ENCODE measurements around the gene SLC29A2. TPM values are rescaled to one million over a fixed set of nuclear protein-coding genes. Genes with fewer than 3 reads are reported as not detected.

Gene SLC29A2
- total RNA-seq, 1 donor from 2014 or later: 38.7 TPM

DNA sequence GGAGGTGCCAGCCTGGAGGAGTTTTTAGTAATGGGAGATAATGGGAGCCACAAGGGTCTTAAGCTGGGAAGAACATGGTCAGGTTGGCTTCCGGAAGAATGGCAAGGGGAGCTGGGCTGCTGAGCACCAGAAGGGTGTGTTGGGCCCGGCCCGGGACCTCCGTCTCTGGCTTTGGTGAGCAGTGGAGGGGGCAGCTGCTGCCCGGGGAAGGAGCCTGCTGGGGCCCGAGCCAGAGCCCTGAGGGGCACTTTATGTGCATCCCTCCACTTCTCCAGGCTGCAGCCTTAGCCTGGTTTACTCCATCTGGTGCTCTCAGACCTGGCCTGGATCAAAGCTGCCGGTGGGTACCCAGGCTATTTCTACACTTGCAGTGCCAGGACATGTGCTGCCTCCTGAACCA is 40.5 kb upstream of the SLC29A2 start:
- Mint-ChIP-seq H3K27ac (ENCODE audit: unreplicated experiment) (no peak overlapping the region), H3K4me1 (peaks cover 16% of the 10 kb centered on the region), H3K27me3 (ENCODE audit: low read depth) (peaks cover 22% of the 10 kb centered on the region), H3K9me3 (no peaks in the 10 kb centered on the region), H3K36me3 (ENCODE audit: low read depth) (no peaks in the 10 kb centered on the region), H3K4me3 (no peak overlapping the region)
- TF ChIP-seq, protein P1, sequence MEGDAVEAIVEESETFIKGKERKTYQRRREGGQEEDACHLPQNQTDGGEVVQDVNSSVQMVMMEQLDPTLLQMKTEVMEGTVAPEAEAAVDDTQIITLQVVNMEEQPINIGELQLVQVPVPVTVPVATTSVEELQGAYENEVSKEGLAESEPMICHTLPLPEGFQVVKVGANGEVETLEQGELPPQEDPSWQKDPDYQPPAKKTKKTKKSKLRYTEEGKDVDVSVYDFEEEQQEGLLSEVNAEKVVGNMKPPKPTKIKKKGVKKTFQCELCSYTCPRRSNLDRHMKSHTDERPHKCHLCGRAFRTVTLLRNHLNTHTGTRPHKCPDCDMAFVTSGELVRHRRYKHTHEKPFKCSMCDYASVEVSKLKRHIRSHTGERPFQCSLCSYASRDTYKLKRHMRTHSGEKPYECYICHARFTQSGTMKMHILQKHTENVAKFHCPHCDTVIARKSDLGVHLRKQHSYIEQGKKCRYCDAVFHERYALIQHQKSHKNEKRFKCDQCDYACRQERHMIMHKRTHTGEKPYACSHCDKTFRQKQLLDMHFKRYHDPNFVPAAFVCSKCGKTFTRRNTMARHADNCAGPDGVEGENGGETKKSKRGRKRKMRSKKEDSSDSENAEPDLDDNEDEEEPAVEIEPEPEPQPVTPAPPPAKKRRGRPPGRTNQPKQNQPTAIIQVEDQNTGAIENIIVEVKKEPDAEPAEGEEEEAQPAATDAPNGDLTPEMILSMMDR (conservative IDR thresholded peaks at IDR 0.05): no peak
- DNase-seq (ENCODE audit: low read depth, low spot score): no peak

DNA sequence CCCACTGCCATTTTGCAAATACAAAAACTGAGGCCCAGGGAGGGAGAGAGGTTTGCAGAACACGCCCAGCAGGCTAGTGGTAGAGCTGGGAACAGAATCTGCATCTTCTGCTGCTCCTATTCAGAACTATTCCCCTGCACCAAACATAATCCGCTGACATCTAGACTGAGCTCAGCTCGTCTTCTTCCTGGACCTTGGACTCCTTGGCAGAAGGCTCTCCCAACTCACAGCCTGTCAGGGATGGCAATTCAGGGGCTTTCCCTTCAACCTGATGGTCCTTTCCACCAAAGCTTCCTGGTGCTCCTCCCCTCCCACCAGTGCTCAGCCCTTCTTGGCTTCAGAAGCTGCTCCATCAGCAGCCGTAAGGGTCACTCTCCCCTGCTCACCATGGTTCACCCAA is 39.8 kb upstream of the SLC29A2 start:
- no peaks in the 10 kb centered on the region for H3K36me3 Mint-ChIP-seq (ENCODE audit: low read depth)
- H3K4me1 Mint-ChIP-seq: peaks cover 12% of the 10 kb centered on the region
- no peak overlapping the region for H3K4me3 Mint-ChIP-seq
- peaks cover 18% of the 10 kb centered on the region for H3K27me3 Mint-ChIP-seq (ENCODE audit: low read depth)
- no peak for DNase-seq (ENCODE audit: low read depth, low spot score)
- H3K27ac Mint-ChIP-seq (ENCODE audit: unreplicated experiment): no peak overlapping the region
- TF ChIP-seq, protein P1 (conservative IDR thresholded peaks at IDR 0.05): no peak
- no peaks in the 10 kb centered on the region for H3K9me3 Mint-ChIP-seq

DNA sequence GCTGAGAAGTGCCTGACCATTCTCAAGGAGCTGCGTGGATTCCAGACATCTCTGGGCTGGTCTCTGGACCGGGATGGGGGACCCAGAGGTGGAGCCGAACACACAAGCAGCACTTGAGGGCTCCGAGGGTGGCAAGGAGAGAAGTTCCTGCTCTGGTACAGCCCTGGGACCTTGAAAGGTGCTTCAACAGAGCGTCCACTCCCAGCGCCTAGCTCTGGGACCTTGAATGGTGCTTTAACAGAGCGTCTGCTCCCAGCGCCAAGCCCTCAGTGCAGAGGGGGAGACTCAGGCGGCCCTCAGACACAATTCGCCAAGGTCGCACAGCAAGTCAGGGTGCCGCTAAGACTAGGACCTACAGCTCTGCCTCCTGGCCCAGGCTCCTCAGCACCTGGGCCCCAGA is 38.6 kb upstream of the SLC29A2 start:
- DNase-seq (ENCODE audit: low read depth, low spot score): no peak
- no peak overlapping the region for H3K4me3 Mint-ChIP-seq
- peaks cover 12% of the 10 kb centered on the region for H3K4me1 Mint-ChIP-seq
- peaks cover 20% of the 10 kb centered on the region for H3K27me3 Mint-ChIP-seq (ENCODE audit: low read depth)
- H3K36me3 Mint-ChIP-seq (ENCODE audit: low read depth): no peaks in the 10 kb centered on the region
- H3K27ac Mint-ChIP-seq (ENCODE audit: unreplicated experiment): no peak overlapping the region
- no peaks in the 10 kb centered on the region for H3K9me3 Mint-ChIP-seq
- TF ChIP-seq, protein P1 (conservative IDR thresholded peaks at IDR 0.05): no peak

DNA sequence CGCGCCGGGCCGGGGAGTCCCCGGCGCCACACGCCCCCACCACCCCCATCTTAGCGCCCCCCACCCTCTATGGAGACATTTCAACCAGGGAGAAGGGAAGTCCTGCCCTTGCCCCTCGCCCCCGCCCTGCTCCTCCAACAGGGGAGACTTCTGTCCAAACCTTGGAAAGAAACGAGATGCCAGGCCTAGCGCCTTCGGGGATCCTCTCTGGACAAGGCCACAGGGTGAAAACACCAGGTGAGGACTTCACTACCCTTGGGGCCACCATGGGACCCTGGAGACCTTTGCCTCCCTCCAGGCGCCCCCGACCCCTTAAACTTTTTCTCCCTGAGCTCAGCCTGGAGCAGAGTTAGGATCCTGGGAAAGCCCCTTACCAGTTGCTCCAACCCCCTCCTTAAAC is 37.7 kb upstream of the SLC29A2 start:
- Mint-ChIP-seq H3K27ac (ENCODE audit: unreplicated experiment) (no peak overlapping the region), H3K4me3 (no peak overlapping the region), H3K36me3 (ENCODE audit: low read depth) (no peaks in the 10 kb centered on the region), H3K9me3 (no peaks in the 10 kb centered on the region), H3K4me1 (peaks cover 12% of the 10 kb centered on the region), H3K27me3 (ENCODE audit: low read depth) (peaks cover 26% of the 10 kb centered on the region)
- TF ChIP-seq, protein P1 (conservative IDR thresholded peaks at IDR 0.05): no peak
- DNase-seq (ENCODE audit: low read depth, low spot score): no peak

DNA sequence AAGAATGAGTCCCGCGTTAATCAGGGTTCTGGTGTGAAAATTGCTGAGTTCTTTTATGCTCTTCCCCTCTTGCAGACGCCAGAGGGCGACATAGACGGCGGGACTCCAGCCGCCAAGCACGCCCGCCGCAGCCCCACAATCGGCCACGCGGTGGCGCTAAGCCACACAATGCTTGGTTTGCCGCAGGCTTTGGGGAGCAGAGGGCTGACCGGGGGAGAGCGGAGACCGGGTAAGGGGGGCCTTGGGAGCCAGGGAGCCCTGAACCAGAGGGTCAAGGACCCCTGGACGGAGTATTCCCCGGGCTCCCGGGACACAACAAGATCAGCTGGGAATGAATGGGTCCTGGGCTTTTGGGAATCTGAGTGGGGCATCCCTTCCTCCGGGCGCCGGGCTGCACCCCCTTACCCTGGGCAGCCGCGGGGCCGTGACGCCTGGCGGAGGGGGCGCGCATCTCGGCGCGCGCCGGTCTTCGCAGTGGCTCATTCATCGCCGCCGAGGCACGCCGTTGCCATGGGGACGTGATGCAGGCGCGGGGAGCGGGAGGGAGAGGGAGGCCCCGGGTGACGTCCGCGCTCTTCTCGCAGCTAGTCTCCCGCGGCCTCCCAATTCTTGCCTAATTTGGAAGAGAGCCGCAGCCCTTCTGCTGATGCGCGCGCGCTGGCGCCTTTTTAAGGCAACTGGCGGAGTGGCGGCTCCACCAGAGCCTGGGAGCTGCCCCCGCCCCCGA is 37.1 kb upstream of the SLC29A2 start:
- TF ChIP-seq, protein P1 (conservative IDR thresholded peaks at IDR 0.05): peak; percentile 100
- peak; percentile 100 for DNase-seq (ENCODE audit: low read depth, low spot score)
- Mint-ChIP-seq H3K4me3 (peak overlapping the region; percentile 88), H3K27ac (ENCODE audit: unreplicated experiment) (peak overlapping the region; percentile 94), H3K36me3 (ENCODE audit: low read depth) (no peaks in the 10 kb centered on the region), H3K27me3 (ENCODE audit: low read depth) (peaks cover 30% of the 10 kb centered on the region), H3K9me3 (no peaks in the 10 kb centered on the region), H3K4me1 (peaks cover 12% of the 10 kb centered on the region)
